ENCODE measurements around the gene CHKA. TPM values are rescaled to one million over a fixed set of nuclear protein-coding genes. Genes with fewer than 3 reads are reported as not detected.
A peak's percentile ranks its signal among the peaks of the same experiment; 100 is the strongest.

CHKA gene
- total and polyA plus RNA-seq, 8 donors, result 20.9 to 227 (median 101) TPM

GRCh38 chr11:68022531-68022930, 98.7 kb downstream of the CHKA start:
- peaks cover 3 to 53% (median 46%) of the 10 kb centered on the region in 4 donors for H3K36me3 ChIP-seq
- 87 to 93% (median 91%) methylated on average over 11 to 13 of the region's 13 CpGs for WGBS, 5 donors
- DNase-seq, result no peak

DNA sequence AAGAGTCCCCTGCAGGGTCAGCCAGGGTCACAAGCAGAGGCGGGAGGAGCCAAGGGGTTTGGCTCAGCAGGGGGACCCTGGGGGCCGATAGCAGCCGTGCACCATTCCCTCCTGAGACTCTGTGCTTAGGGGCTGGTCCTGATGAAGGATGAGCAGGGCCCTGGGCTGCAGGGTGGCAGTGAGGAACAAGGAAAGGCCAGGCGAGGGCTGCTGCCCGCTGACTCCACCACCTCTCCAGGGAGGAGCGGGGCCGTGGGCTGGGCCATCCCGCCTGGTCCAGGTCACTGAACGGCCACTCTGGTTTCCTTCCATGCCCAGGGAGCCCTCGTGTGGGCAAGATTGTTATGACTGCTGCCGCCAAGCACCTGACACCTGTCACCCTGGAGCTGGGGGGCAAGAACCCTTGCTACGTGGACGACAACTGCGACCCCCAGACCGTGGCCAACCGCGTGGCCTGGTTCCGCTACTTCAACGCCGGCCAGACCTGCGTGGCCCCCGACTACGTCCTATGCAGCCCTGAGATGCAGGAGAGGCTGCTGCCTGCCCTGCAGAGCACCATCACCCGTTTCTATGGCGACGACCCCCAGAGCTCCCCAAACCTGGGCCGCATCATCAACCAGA, 99.9 kb downstream of the CHKA start:
- H3K4me3 ChIP-seq, result no peak overlapping the region
- peaks cover 14 to 34% (median 22%) of the 10 kb centered on the region in 4 donors for H3K4me1 ChIP-seq
- TF ChIP-seq, protein P1, sequence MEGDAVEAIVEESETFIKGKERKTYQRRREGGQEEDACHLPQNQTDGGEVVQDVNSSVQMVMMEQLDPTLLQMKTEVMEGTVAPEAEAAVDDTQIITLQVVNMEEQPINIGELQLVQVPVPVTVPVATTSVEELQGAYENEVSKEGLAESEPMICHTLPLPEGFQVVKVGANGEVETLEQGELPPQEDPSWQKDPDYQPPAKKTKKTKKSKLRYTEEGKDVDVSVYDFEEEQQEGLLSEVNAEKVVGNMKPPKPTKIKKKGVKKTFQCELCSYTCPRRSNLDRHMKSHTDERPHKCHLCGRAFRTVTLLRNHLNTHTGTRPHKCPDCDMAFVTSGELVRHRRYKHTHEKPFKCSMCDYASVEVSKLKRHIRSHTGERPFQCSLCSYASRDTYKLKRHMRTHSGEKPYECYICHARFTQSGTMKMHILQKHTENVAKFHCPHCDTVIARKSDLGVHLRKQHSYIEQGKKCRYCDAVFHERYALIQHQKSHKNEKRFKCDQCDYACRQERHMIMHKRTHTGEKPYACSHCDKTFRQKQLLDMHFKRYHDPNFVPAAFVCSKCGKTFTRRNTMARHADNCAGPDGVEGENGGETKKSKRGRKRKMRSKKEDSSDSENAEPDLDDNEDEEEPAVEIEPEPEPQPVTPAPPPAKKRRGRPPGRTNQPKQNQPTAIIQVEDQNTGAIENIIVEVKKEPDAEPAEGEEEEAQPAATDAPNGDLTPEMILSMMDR (IDR thresholded peaks at IDR 0.05), result peak in 4 of 7 experiments; percentile 17 to 47 (median 44)
- TF ChIP-seq EP300 (IDR thresholded peaks at IDR 0.05), result no peak
- TF ChIP-seq POLR2AphosphoS5 (IDR thresholded peaks at IDR 0.05), result peak in 1 of 3 donors; percentile 31
- no peak for TF ChIP-seq POLR2A (IDR thresholded peaks at IDR 0.05)
- no peaks in the 10 kb centered on the region for H3K9me3 ChIP-seq
- DNase-seq, result peak; percentile 71 to 72
- H3K27ac ChIP-seq, result no peak overlapping the region
- 58 to 75% (median 61%) methylated on average over 16 to 27 of the region's 27 CpGs for WGBS, 5 donors
- H3K36me3 ChIP-seq, result peaks cover 3 to 42% (median 36%) of the 10 kb centered on the region in 4 donors
- no peaks in the 10 kb centered on the region for H3K27me3 ChIP-seq
- intact Hi-C loops (cut with DNase I; ENCODE audit: low total_unique reads), result no loop called here

More at GRCh38 chr11:68022531-68022930, 98.7 kb downstream of the CHKA start:
- intact Hi-C loops (cut with DNase I; ENCODE audit: low total_unique reads), result no loop called here
- no peaks in the 10 kb centered on the region for H3K9me3 ChIP-seq
- no peak overlapping the region for H3K27ac ChIP-seq
- H3K4me3 ChIP-seq, result no peak overlapping the region
- no peaks in the 10 kb centered on the region for H3K27me3 ChIP-seq
- TF ChIP-seq POLR2A (IDR thresholded peaks at IDR 0.05), result no peak
- no peak for TF ChIP-seq EP300 (IDR thresholded peaks at IDR 0.05)
- TF ChIP-seq POLR2AphosphoS5 (IDR thresholded peaks at IDR 0.05), result no peak
- peaks cover 6 to 21% (median 13%) of the 10 kb centered on the region in 4 donors for H3K4me1 ChIP-seq

DNA sequence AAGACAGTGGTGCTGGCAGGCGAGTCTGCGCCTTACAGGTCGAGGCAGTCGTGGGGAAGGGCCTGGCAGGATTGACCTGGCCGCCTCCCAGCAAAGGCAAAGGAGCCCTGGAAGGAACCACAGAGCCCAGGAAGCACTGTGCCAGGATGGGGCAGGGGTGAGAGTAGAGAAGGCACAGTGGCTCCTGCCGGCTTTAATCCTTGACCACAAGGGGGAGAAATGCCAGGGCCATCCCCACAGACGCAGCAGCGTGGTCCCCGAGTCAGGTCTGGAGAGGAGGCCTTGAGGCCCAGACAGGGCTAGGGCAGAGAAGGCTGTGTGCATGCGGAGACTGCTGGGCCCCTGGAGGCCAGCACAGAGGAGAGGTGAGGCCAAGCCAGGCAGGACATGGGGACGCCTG, 100.6 kb downstream of the CHKA start:
- peak overlapping the region in 1 of 5 donors; percentile 4 for H3K27ac ChIP-seq
- peaks cover 14 to 36% (median 22%) of the 10 kb centered on the region in 4 donors for H3K4me1 ChIP-seq
- intact Hi-C loops (cut with DNase I; ENCODE audit: low total_unique reads), result no loop called here
- H3K36me3 ChIP-seq, result peaks cover 3 to 35% (median 29%) of the 10 kb centered on the region in 4 donors
- no peaks in the 10 kb centered on the region for H3K27me3 ChIP-seq
- TF ChIP-seq POLR2AphosphoS5 (IDR thresholded peaks at IDR 0.05), result no peak
- TF ChIP-seq, protein P1 (IDR thresholded peaks at IDR 0.05), result peak in 2 of 7 experiments; percentile 14 to 19
- TF ChIP-seq EP300 (IDR thresholded peaks at IDR 0.05), result no peak
- no peak for TF ChIP-seq POLR2A (IDR thresholded peaks at IDR 0.05)
- no peaks in the 10 kb centered on the region for H3K9me3 ChIP-seq
- DNase-seq, result peak in 1 of 2 donors; percentile 82
- 23 to 62% (median 40%) methylated on average over 5 to 11 of the region's 11 CpGs for WGBS, 5 donors
- H3K4me3 ChIP-seq, result no peak overlapping the region

- H3K9me3 ChIP-seq, result no peaks in the 10 kb centered on the region
- H3K4me1 ChIP-seq, result peaks cover 19 to 46% (median 28%) of the 10 kb centered on the region in 4 donors
- no peak overlapping the region for H3K4me3 ChIP-seq
- intact Hi-C loops (cut with DNase I; ENCODE audit: low total_unique reads), result no loop called here
- DNase-seq, result no peak
- H3K27ac ChIP-seq, result no peak overlapping the region
- H3K27me3 ChIP-seq, result no peaks in the 10 kb centered on the region
- 78 to 88% (median 83%) methylated on average over 2 to 12 of the region's 12 CpGs for WGBS, 5 donors
- H3K36me3 ChIP-seq, result peaks cover 0 to 26% (median 19%) of the 10 kb centered on the region in 4 donors
- no peak for TF ChIP-seq POLR2AphosphoS5 (IDR thresholded peaks at IDR 0.05)
- TF ChIP-seq POLR2A (IDR thresholded peaks at IDR 0.05), result no peak
- no peak for TF ChIP-seq EP300 (IDR thresholded peaks at IDR 0.05)
- TF ChIP-seq, protein P1 (IDR thresholded peaks at IDR 0.05), result no peak
Measured at GRCh38 chr11:68019486-68019885, 101.7 kb downstream of the CHKA start.

Data from stomach (tissue), 9 donors.